Smooth muscle cell (in vitro differentiated cells): ENCODE measurements around the gene PTRHD1. TPM values are rescaled to one million over a fixed set of nuclear protein-coding genes. Genes with fewer than 3 reads are reported as not detected.

Experiments used
- DNase-seq: peaks from one replicate; lab custom pipeline; 2025; ENCODE audit not compliant: unreplicated experiment; lab: John Stamatoyannopoulos, UW
- H2AFZ ChIP-seq: fragments of 200-600 bp; sonication (generic); 2 replicates; pipeline ENCODE4 v1.6.0; 2016; ENCODE audit warnings: antibody characterized with exemption, low read depth, mild to moderate bottlenecking
- H3F3A ChIP-seq: fragments of 200-600 bp; sonication (generic); 2 replicates; pipeline ENCODE4 v1.6.0; 2017; ENCODE audit warnings: antibody characterized with exemption, low read depth
- H3K27ac ChIP-seq: fragments of 200-600 bp; sonication (generic); 2 replicates; pipeline ENCODE4 v1.5.1; 2016; ENCODE audit warnings: low read depth, mild to moderate bottlenecking
- H3K27me3 ChIP-seq: fragments of 200-600 bp; sonication (generic); 2 replicates; pipeline ENCODE4 v1.6.1; 2016; ENCODE audit warnings: low read depth, mild to moderate bottlenecking
- H3K36me3 ChIP-seq: fragments of 200-600 bp; sonication (generic); 2 replicates; pipeline ENCODE4 v1.5.1; 2016; ENCODE audit warnings: low read depth
- H3K4me1 ChIP-seq: fragments of 200-600 bp; sonication (generic); 2 replicates; pipeline ENCODE4 v1.5.1; 2016; ENCODE audit warnings: low read depth
- H3K4me2 ChIP-seq: fragments of 200-600 bp; sonication (generic); 2 replicates; pipeline ENCODE4 v1.6.0; 2016; ENCODE audit warnings: mild to moderate bottlenecking
- H3K4me3 ChIP-seq: fragments of 200-600 bp; sonication (generic); 2 replicates; pipeline ENCODE4 v1.5.1; 2016; ENCODE audit warnings: mild to moderate bottlenecking
- H3K79me2 ChIP-seq: fragments of 200-600 bp; sonication (generic); 2 replicates; pipeline ENCODE4 v1.6.0; 2016; ENCODE audit warnings: low read depth, mild to moderate bottlenecking
- H3K9ac ChIP-seq: fragments of 200-600 bp; sonication (generic); 2 replicates; pipeline ENCODE4 v1.6.0; 2016; ENCODE audit warnings: low read depth
- H3K9me3 ChIP-seq: fragments of 200-600 bp; sonication (generic); replicated peaks from 2 replicates; pipeline ENCODE4 v1.5.1; 2016; ENCODE audit warnings: low read depth
- H4K20me1 ChIP-seq: fragments of 200-600 bp; sonication (generic); 2 replicates; pipeline ENCODE4 v1.6.0; 2016; ENCODE audit warnings: low read depth
- CTCF ChIP-seq: fragments of 200-600 bp; sonication (generic); IDR thresholded peaks from 2 replicates; pipeline ENCODE4 v1.5.1; 2017; ENCODE audit warnings: borderline replicate concordance, mild to moderate bottlenecking, antibody characterized with exemption; ENCODE audit not compliant: insufficient read depth, poor library complexity, severe bottlenecking
- WGBS: methylation state at CpG from one replicate; pipeline ENCODE4 v1.1.7; 2016; ENCODE audit warnings: low lambda C conversion rate; 5-methylcytosine and 5-hydroxymethylcytosine counted together
- polyA plus RNA-seq: library from polyadenylated mRNA; unstranded; fragments of >200 nt; fragmentation: Nextera tagmentation; extraction: Ambion mirVana; gene quantifications from 2 replicates; pipeline ENCODE4 v1.2.1, GENCODE V29; 2016
- total RNA-seq: library from RNA; depleted of rRNA; stranded (reverse); fragments of >200 nt; gene quantifications from 2 replicates; pipeline ENCODE4 v1.2.3, GENCODE V29; 2014

Gene PTRHD1
- total and polyA plus RNA-seq, 2 experiments from 2014 or later, result 25.1 to 38.7 TPM

- Histone ChIP-seq H2AFZ (no peak overlapping the region), H3K4me2 (no peak overlapping the region), H3K36me3 (peaks cover 6% of the 10 kb centered on the region), H3K9ac (no peak overlapping the region), H3K27ac (no peak overlapping the region), H3K79me2 (peaks cover 68% of the 10 kb centered on the region), H4K20me1 (no peaks in the 10 kb centered on the region), H3K9me3 (no peaks in the 10 kb centered on the region), H3K27me3 (no peaks in the 10 kb centered on the region), H3K4me3 (no peak overlapping the region), H3F3A (no peaks in the 10 kb centered on the region), H3K4me1 (peaks cover 13% of the 10 kb centered on the region)
- 98% methylated on average over 2 of the region's 2 CpGs for WGBS
- no peak for DNase-seq
- no peak for TF ChIP-seq CTCF
Observed at GRCh38 chr2:24797644-24798043, 4.5 kb upstream of the PTRHD1 start.

GRCh38 chr2:24793761-24794435 is 707 bp upstream of the PTRHD1 start:
- H3K79me2 ChIP-seq, result peaks cover 52% of the 10 kb centered on the region
- peak overlapping the region; percentile 36 for H3K27ac ChIP-seq
- under 1% methylated on average over 14 of the region's 14 CpGs for WGBS

GRCh38 chr2:24792542-24792873 is 683 bp downstream of the PTRHD1 start:
- TF ChIP-seq CTCF, result no peak
- Histone ChIP-seq H3K9me3 (no peaks in the 10 kb centered on the region), H2AFZ (peak overlapping the region; percentile 93), H3K27me3 (no peaks in the 10 kb centered on the region), H3K9ac (peak overlapping the region; percentile 95), H3K36me3 (no peaks in the 10 kb centered on the region), H3K4me3 (peak overlapping the region; percentile 82), H4K20me1 (no peaks in the 10 kb centered on the region), H3K4me2 (peak overlapping the region; percentile 91), H3K79me2 (peaks cover 38% of the 10 kb centered on the region), H3K4me1 (peaks cover 20% of the 10 kb centered on the region), H3K27ac (peak overlapping the region; percentile 96), H3F3A (peaks cover 4% of the 10 kb centered on the region)
- 6% methylated on average over 6 of the region's 6 CpGs for WGBS
- DNase-seq, result no peak

More at GRCh38 chr2:24793761-24794435, 707 bp upstream of the PTRHD1 start:
- Histone ChIP-seq H3K4me1 (peaks cover 20% of the 10 kb centered on the region), H3K9me3 (no peaks in the 10 kb centered on the region), H3K36me3 (no peaks in the 10 kb centered on the region), H2AFZ (peak overlapping the region; percentile 93), H3K27me3 (no peaks in the 10 kb centered on the region), H3K4me3 (peak overlapping the region; percentile 82), H3K9ac (peak overlapping the region; percentile 95), H4K20me1 (no peaks in the 10 kb centered on the region), H3F3A (peaks cover 4% of the 10 kb centered on the region), H3K4me2 (peak overlapping the region; percentile 91)
- TF ChIP-seq CTCF, result no peak
- no peak for DNase-seq

GRCh38 chr2:24791452-24791851 is 1.7 kb downstream of the PTRHD1 start:
- Histone ChIP-seq H3K79me2 (peaks cover 27% of the 10 kb centered on the region), H3K36me3 (no peaks in the 10 kb centered on the region), H3K4me1 (peaks cover 20% of the 10 kb centered on the region), H2AFZ (no peak overlapping the region), H3K9me3 (no peaks in the 10 kb centered on the region), H3K9ac (no peak overlapping the region), H3K4me2 (peak overlapping the region; percentile 91), H3F3A (peaks cover 4% of the 10 kb centered on the region), H4K20me1 (no peaks in the 10 kb centered on the region), H3K27me3 (no peaks in the 10 kb centered on the region), H3K27ac (no peak overlapping the region), H3K4me3 (no peak overlapping the region)
- no peak for TF ChIP-seq CTCF
- no peak for DNase-seq
- WGBS, result 87% methylated on average over 5 of the region's 5 CpGs
